HCT116 (cell line): ENCODE measurements around the gene RXRA. TPM values are rescaled to one million over a fixed set of nuclear protein-coding genes. Genes with fewer than 3 reads are reported as not detected.

Source experiments
- ATAC-seq: fragments of 200-7000 bp; cut with Tn5 transposase; 2 replicates; pipeline ENCODE4 v1.9.1; 2020; ENCODE audit warnings: mild to moderate bottlenecking, moderate library complexity
- BruUV-seq: library from RNA; stranded (reverse); fragments of 400-500 nt; replicated peaks from 2 replicates; lab custom pipeline; 2021; lab: Mats Ljungman, UMichigan
- CTCF ChIA-PET: fragments of 300-600 bp; sonication (Branson Sonifier 250); formaldehyde crosslinking; loops from one replicate; lab custom pipeline; 2021; ENCODE audit warnings: antibody characterized with exemption; lab: Charles Lee
- POLR2A ChIA-PET: fragments of 300-600, 350-600 bp; sonication (Branson Sonifier 250); formaldehyde crosslinking; loops from one replicate; lab custom pipeline; 2021; ENCODE audit warnings: antibody characterized with exemption; lab: Charles Lee
- RAD21 ChIA-PET, 2 experiments: fragments of 300-600 bp; sonication (Branson Sonifier 250); formaldehyde crosslinking; loops; one replicate each; lab custom pipeline; 2023; ENCODE audit warnings: low total read pairs in 2 of 2; ENCODE audit not compliant: uncharacterized antibody in 2 of 2, unreplicated experiment in 2 of 2, low non-redundant PET in 1 of 2; lab: Charles Lee
- DNase-seq: peaks from one replicate; pipeline ENCODE4 v3.0.0-alpha.2; 2010; ENCODE audit warnings: low read depth, low spot score
- H2AFZ ChIP-seq: fragments of 200-600 bp; shearing (Covaris generic), sonication (generic); 2 replicates; pipeline ENCODE4 v1.6.1; 2017; ENCODE audit warnings: low read depth, mixed run types, mixed read lengths, antibody characterized with exemption, low read length; ENCODE audit not compliant: poor library complexity, severe bottlenecking
- H3K27ac ChIP-seq: 2 replicates; pipeline ENCODE4 v1.5.1; 2012; ENCODE audit warnings: low read depth, low read length
- H3K27me3 ChIP-seq: fragments of 200-600 bp; sonication (generic); 2 replicates; pipeline ENCODE4 v1.6.1; 2016; ENCODE audit warnings: mixed run types, low read length, mixed read lengths; ENCODE audit not compliant: insufficient read depth
- H3K36me3 ChIP-seq, 2 experiments: fragments of 200-500 bp in 1 of 2; fragments of 200-600 bp in 1 of 2; sonication (Bioruptor generic) in 1 of 2; sonication (generic) in 1 of 2; 2 replicates each; pipeline versions ENCODE4 v1.5.1 to v1.6.1; 2014 to 2016; ENCODE audit warnings: low read length in 2 of 2, inconsistent platforms in 1 of 2, mixed read lengths in 1 of 2, mixed run types in 1 of 2; ENCODE audit not compliant: insufficient read depth in 2 of 2, control insufficient read depth in 1 of 2
- H3K4me1 ChIP-seq, 2 experiments: fragments of 200-600 bp in 1 of 2; sonication (generic) in 1 of 2; 2 replicates each; pipeline versions ENCODE4 v1.5.1 to v1.6.1; 2012 to 2017; ENCODE audit warnings: low read length in 2 of 2, inconsistent platforms in 1 of 2, mild to moderate bottlenecking in 1 of 2, mixed read lengths in 1 of 2, mixed run types in 1 of 2, moderate library complexity in 1 of 2; ENCODE audit not compliant: insufficient read depth in 2 of 2, control insufficient read depth in 1 of 2
- H3K4me2 ChIP-seq: fragments of 200-600 bp; sonication (generic); 2 replicates; pipeline ENCODE4 v1.6.1; 2017; ENCODE audit warnings: mixed run types, low read length, mixed read lengths
- H3K4me3 ChIP-seq, 2 experiments: fragments of 200-600 bp in 1 of 2; sonication (generic) in 1 of 2; replicated peaks in 1 of 2; 2 replicates each; pipeline ENCODE4 v1.5.1; 2011 to 2016; ENCODE audit warnings: low read length in 2 of 2, control low read depth in 1 of 2, low read depth in 1 of 2, mild to moderate bottlenecking in 1 of 2, mixed read lengths in 1 of 2, mixed run types in 1 of 2
- H3K79me2 ChIP-seq: fragments of 200-600 bp; sonication (generic); 2 replicates; pipeline ENCODE4 v1.6.1; 2017; ENCODE audit warnings: mild to moderate bottlenecking, mixed run types, low read length, moderate library complexity, mixed read lengths; ENCODE audit not compliant: insufficient read depth
- H3K9ac ChIP-seq: fragments of 200-600 bp; sonication (generic); 2 replicates; pipeline ENCODE4 v1.6.1; 2016; ENCODE audit warnings: low read length, mixed read lengths
- H3K9me2 ChIP-seq: fragments of 200-600 bp; sonication (generic), shearing (Covaris generic); 2 replicates; pipeline ENCODE4 v1.6.1; 2017; ENCODE audit warnings: mixed run types, mild to moderate bottlenecking, moderate library complexity; ENCODE audit not compliant: insufficient read depth
- H3K9me3 ChIP-seq, 2 experiments: fragments of 200-500 bp in 1 of 2; fragments of 200-600 bp in 1 of 2; sonication (Bioruptor generic) in 1 of 2; sonication (generic) in 1 of 2; 2 replicates each; pipeline ENCODE4 v1.6.1; 2014 to 2017; ENCODE audit warnings: low read length in 2 of 2, mixed read lengths in 2 of 2, inconsistent platforms in 1 of 2, low read depth in 1 of 2, mild to moderate bottlenecking in 1 of 2, mixed run types in 1 of 2, moderate library complexity in 1 of 2; ENCODE audit not compliant: control insufficient read depth in 1 of 2, insufficient read depth in 1 of 2
- H4K20me1 ChIP-seq: fragments of 200-600 bp; sonication (generic), shearing (Covaris generic); 2 replicates; pipeline ENCODE4 v1.6.1; 2017; ENCODE audit warnings: mixed run types, mild to moderate bottlenecking, moderate library complexity; ENCODE audit not compliant: insufficient read depth
- ATF3 ChIP-seq: IDR thresholded peaks from 2 replicates; pipeline ENCODE4 v1.6.1; 2012
- POLR2AphosphoS5 ChIP-seq: IDR thresholded peaks from 2 replicates; pipeline ENCODE4 v1.6.1; 2011; ENCODE audit warnings: mild to moderate bottlenecking, low read depth, low read length, moderate library complexity
- SP1 ChIP-seq: IDR thresholded peaks from 2 replicates; pipeline ENCODE4 v1.6.1; 2012; ENCODE audit warnings: low read depth
- ZBTB33 ChIP-seq: IDR thresholded peaks from 2 replicates; pipeline ENCODE4 v1.6.1; 2011; ENCODE audit warnings: mild to moderate bottlenecking, low read length, moderate library complexity; ENCODE audit not compliant: insufficient replicate concordance; ENCODE audit errors: extremely low read depth
- ZFX ChIP-seq: fragments of 450-650 bp; IDR thresholded peaks from 2 replicates; pipeline ENCODE4 v1.6.1; 2017
- intact Hi-C: fragments of 100-400 bp; cut with micrococcal nuclease; formaldehyde crosslinking; loops from 2 replicates; pipeline ENCODE4 v1.10.0; 2022
- total RNA-seq: library from RNA; stranded (reverse); gene quantifications from one replicate; pipeline ENCODE4 v1.2.1, GENCODE V29; 2021; ENCODE audit not compliant: unreplicated experiment

Gene RXRA
- total RNA-seq, 1 experiment from 2014 or later: 43.9 TPM

- no peaks in the 10 kb centered on the region for H3K36me3 ChIP-seq
- H3K9ac ChIP-seq: no peak overlapping the region
- TF ChIP-seq POLR2AphosphoS5: no peak
- no peak for TF ChIP-seq ZBTB33
- TF ChIP-seq SP1: no peak
- TF ChIP-seq ZFX: no peak
- H3K27ac ChIP-seq: no peak overlapping the region
- H3K79me2 ChIP-seq: no peaks in the 10 kb centered on the region
- no peak for ATAC-seq
- CTCF ChIA-PET: no interaction called here
- no peaks in the 10 kb centered on the region for H4K20me1 ChIP-seq
- no peak overlapping the region for H3K4me3 ChIP-seq
- H3K4me2 ChIP-seq: no peak overlapping the region
- peaks cover 20 to 28% of the 10 kb centered on the region in 2 experiments for H3K4me1 ChIP-seq
- H3K9me2 ChIP-seq: no peaks in the 10 kb centered on the region
- intact Hi-C loops: loop anchor here (5.0 kb wide), 2 partner anchors 122 to 148 kb away; no protein-coding TSS in a partner anchor
- DNase-seq: no peak
- RAD21 ChIA-PET: no interaction called here
- no peaks in the 10 kb centered on the region for H3K27me3 ChIP-seq
- no peaks in the 10 kb centered on the region for H3K9me3 ChIP-seq
- no peak overlapping the region for H2AFZ ChIP-seq
- no TSS peak for BruUV-seq
- POLR2A ChIA-PET: no interaction called here
Observed at GRCh38 chr9:134320126-134320867, 6.0 kb upstream of the RXRA start.

- ChIA-PET RAD21 (no interaction called here), CTCF (no interaction called here), POLR2A (no interaction called here)
- H3K27ac ChIP-seq: no peak overlapping the region
- H3K36me3 ChIP-seq: no peaks in the 10 kb centered on the region
- no peak overlapping the region for H3K4me2 ChIP-seq
- no peaks in the 10 kb centered on the region for H4K20me1 ChIP-seq
- peaks cover 20 to 32% of the 10 kb centered on the region in 2 experiments for H3K4me1 ChIP-seq
- H3K27me3 ChIP-seq: no peaks in the 10 kb centered on the region
- TF ChIP-seq ATF3: no peak
- no TSS peak for BruUV-seq
- intact Hi-C loops: loop anchor here (5.0 kb wide), 2 partner anchors 121 to 149 kb away; no protein-coding TSS in a partner anchor
- no peak overlapping the region for H3K9ac ChIP-seq
- H3K9me2 ChIP-seq: no peaks in the 10 kb centered on the region
- no peak overlapping the region for H2AFZ ChIP-seq
- no peak overlapping the region for H3K4me3 ChIP-seq
- no peaks in the 10 kb centered on the region for H3K79me2 ChIP-seq
- no peak for DNase-seq
- no peaks in the 10 kb centered on the region for H3K9me3 ChIP-seq
- ATAC-seq: no peak
Observed at GRCh38 chr9:134320868-134321471, 5.3 kb upstream of the RXRA start.
